ENCODE data around the gene RAB3GAP2. TPM values are rescaled to one million over a fixed set of nuclear protein-coding genes. Genes with fewer than 3 reads are reported as not detected.
"Not testable (repeated sequence)": the region's sequence is repeated elsewhere in the genome, so short reads cannot be mapped to it uniquely, and the experiment has no call there.

The RAB3GAP2 gene
- total and polyA plus RNA-seq, 10 of the 15 experiments (the other 5 are each of a cell fraction or from before 2014, with no cell fraction given), result 11.9 to 51.1 (median 24.4) TPM

DNA sequence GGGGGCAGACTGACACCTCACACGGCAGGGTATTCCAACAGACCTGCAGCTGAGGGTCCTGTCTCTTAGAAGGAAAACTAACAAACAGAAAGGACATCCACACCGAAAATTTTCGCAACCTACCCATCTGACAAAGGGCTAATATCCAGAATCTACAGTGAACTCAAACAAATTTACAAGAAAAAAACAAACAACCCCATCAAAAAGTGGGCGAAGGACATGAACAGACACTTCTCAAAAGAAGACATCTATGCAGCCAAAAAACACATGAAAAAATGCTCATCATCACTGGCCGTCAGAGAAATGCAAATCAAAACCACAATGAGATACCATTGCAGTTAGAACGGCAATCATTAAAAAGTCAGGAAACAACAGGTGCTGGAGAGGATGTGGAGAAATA, 26.4 kb downstream of the RAB3GAP2 start:
- RAD21 ChIA-PET (ENCODE audit: unreplicated experiment); H3K9ac ChIP-seq (ENCODE audit: control insufficient read depth, insufficient read depth, low read length); POLR2A ChIA-PET; H3K27me3 ChIP-seq (replicated peaks in 1 of 2; ENCODE audit: control insufficient read depth in 2 of 2, insufficient read depth in 2 of 2, low read length in 1 of 2); H3K4me1 ChIP-seq (ENCODE audit: control insufficient read depth, insufficient read depth, low read length); SMC1A ChIA-PET (ENCODE audit: uncharacterized antibody, unreplicated experiment); ATAC-seq; CTCF ChIA-PET; H3K4me2 ChIP-seq (ENCODE audit: control insufficient read depth, insufficient read depth); H3K27ac ChIP-seq (ENCODE audit: control insufficient read depth, insufficient read depth); FAIRE-seq; intact Hi-C loops (cut with micrococcal nuclease; ENCODE audit: unreplicated experiment); H3K36me3 ChIP-seq (ENCODE audit: control insufficient read depth in 2 of 2, insufficient read depth in 2 of 2, low read length in 1 of 2); H4K20me1 ChIP-seq (ENCODE audit: control insufficient read depth, insufficient read depth); DNase-seq (ENCODE audit: low read depth, low spot score); H3K4me3 ChIP-seq; BruUV-seq (replicated peaks); H2AFZ ChIP-seq (ENCODE audit: control insufficient read depth, low read depth, low read length): not testable (repeated sequence)
- in situ Hi-C loops (cut with MboI), result loop anchor here (25.0 kb wide), 1 partner anchor 1059 kb away; no protein-coding TSS in a partner anchor
- 67% methylated on average over 6 of the region's 6 CpGs for WGBS (ENCODE audit: insufficient coverage, insufficient replicate concordance, low lambda C conversion rate, missing lambda C conversion rate)
- Histone ChIP-seq H3K79me2 (ENCODE audit: control insufficient read depth, insufficient read depth, low read length) (peaks cover 19% of the 10 kb centered on the region), H3K9me3 (replicated peaks; ENCODE audit: control insufficient read depth, insufficient read depth, low read length) (peaks cover 34% of the 10 kb centered on the region)

DNA sequence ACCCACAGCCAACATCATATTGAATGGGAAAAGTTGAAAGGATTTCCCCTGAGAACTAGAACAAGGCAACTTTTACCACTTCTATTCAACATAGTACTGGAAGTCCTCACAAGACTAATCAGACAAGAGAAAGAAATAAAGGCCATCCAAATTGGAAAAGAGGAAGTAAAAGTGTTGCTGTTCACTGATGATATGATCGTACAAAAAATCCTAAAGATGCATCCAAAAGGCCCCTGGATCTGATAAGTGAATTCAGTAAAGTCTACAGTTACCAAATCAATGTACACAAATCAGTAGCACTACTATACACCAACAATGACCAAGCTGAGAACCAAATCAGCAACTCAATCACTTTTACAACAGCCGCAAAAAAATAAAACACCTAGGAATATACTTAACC, 28.3 kb downstream of the RAB3GAP2 start:
- ChIA-PET SMC1A (ENCODE audit: uncharacterized antibody, unreplicated experiment) (interaction anchor here (1.1 kb wide), 1 partner anchor 9 kb away, joined by 3 read pairs; no protein-coding TSS in a partner anchor), POLR2A (interaction anchor here (1.3 kb wide), 1 partner anchor 23 kb away, joined by 3 read pairs; no protein-coding TSS in a partner anchor)
- 98% methylated on average over 2 of the region's 2 CpGs for whole genome bisulfite sequencing (ENCODE audit: insufficient coverage, insufficient replicate concordance, low lambda C conversion rate, missing lambda C conversion rate)
- TF ChIP-seq MTA2 (IDR thresholded peaks at IDR 0.05; ENCODE audit: low read depth) (no peak), POLR2AphosphoS2 (IDR thresholded peaks at IDR 0.05; ENCODE audit: low read depth, low read length) (no peak), NR2F1 (conservative IDR thresholded peaks at IDR 0.05) (no peak), GABPA (IDR thresholded peaks at IDR 0.05; ENCODE audit: low read depth) (no peak), WRNIP1 (IDR thresholded peaks at IDR 0.05; ENCODE audit: borderline replicate concordance, low read depth, low read length) (no peak), EGR1 (IDR thresholded peaks at IDR 0.05; ENCODE audit: borderline replicate concordance in 1 of 2, low read depth in 2 of 2, low read length in 2 of 2) (no peak), EP300 (IDR thresholded peaks at IDR 0.05; ENCODE audit: borderline replicate concordance in 1 of 2, control insufficient read depth in 1 of 2, low read depth in 2 of 2, low read length in 2 of 2) (no peak)
- TF ChIP-seq, protein P1, sequence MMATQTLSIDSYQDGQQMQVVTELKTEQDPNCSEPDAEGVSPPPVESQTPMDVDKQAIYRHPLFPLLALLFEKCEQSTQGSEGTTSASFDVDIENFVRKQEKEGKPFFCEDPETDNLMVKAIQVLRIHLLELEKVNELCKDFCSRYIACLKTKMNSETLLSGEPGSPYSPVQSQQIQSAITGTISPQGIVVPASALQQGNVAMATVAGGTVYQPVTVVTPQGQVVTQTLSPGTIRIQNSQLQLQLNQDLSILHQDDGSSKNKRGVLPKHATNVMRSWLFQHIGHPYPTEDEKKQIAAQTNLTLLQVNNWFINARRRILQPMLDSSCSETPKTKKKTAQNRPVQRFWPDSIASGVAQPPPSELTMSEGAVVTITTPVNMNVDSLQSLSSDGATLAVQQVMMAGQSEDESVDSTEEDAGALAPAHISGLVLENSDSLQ (IDR thresholded peaks at IDR 0.05), result no peak
- TF ChIP-seq, protein P2, sequence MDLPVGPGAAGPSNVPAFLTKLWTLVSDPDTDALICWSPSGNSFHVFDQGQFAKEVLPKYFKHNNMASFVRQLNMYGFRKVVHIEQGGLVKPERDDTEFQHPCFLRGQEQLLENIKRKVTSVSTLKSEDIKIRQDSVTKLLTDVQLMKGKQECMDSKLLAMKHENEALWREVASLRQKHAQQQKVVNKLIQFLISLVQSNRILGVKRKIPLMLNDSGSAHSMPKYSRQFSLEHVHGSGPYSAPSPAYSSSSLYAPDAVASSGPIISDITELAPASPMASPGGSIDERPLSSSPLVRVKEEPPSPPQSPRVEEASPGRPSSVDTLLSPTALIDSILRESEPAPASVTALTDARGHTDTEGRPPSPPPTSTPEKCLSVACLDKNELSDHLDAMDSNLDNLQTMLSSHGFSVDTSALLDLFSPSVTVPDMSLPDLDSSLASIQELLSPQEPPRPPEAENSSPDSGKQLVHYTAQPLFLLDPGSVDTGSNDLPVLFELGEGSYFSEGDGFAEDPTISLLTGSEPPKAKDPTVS (IDR thresholded peaks at IDR 0.05; ENCODE audit: low read depth, low read length), result no peak

More for the DNA sequence above, 28.3 kb downstream of the RAB3GAP2 start:
- Histone ChIP-seq H3K79me2 (ENCODE audit: control insufficient read depth, insufficient read depth, low read length) (peaks cover 34% of the 10 kb centered on the region), H2AFZ (ENCODE audit: control insufficient read depth, low read depth, low read length) (no peak overlapping the region), H3K9me3 (replicated peaks; ENCODE audit: control insufficient read depth, insufficient read depth, low read length) (peaks cover 17% of the 10 kb centered on the region), H3K4me1 (ENCODE audit: control insufficient read depth, insufficient read depth, low read length) (no peaks in the 10 kb centered on the region; the same call in 1 of the 2 replicates), H3K9ac (ENCODE audit: control insufficient read depth, insufficient read depth, low read length) (no peak overlapping the region), H3K4me3 (no peak overlapping the region), H3K27ac (ENCODE audit: control insufficient read depth, insufficient read depth) (no peak overlapping the region), H3K4me2 (ENCODE audit: control insufficient read depth, insufficient read depth) (no peak overlapping the region), H3K36me3 (ENCODE audit: control insufficient read depth in 2 of 2, insufficient read depth in 2 of 2, low read length in 1 of 2) (peaks cover 0 to 4% of the 10 kb centered on the region in 2 experiments; a peak in 1 of 4 replicates), H3K27me3 (replicated peaks in 1 of 2; ENCODE audit: control insufficient read depth in 2 of 2, insufficient read depth in 2 of 2, low read length in 1 of 2) (no peaks in the 10 kb centered on the region), H4K20me1 (ENCODE audit: control insufficient read depth, insufficient read depth) (no peaks in the 10 kb centered on the region)
- intact Hi-C loops (cut with micrococcal nuclease; ENCODE audit: unreplicated experiment), result no loop called here
- no peak for DNase-seq (ENCODE audit: low read depth, low spot score)
- BruUV-seq (replicated peaks), result no TSS peak
- ChIA-PET CTCF (no interaction called here), RAD21 (ENCODE audit: unreplicated experiment) (no interaction called here)
- in situ Hi-C loops (cut with MboI), result loop anchor here (25.0 kb wide), 1 partner anchor 1057 kb away; no protein-coding TSS in a partner anchor
- ATAC-seq, result no peak
- FAIRE-seq, result no peak
